ENCODE measurements around the gene ABCA2.

ABCA2 gene

DNA sequence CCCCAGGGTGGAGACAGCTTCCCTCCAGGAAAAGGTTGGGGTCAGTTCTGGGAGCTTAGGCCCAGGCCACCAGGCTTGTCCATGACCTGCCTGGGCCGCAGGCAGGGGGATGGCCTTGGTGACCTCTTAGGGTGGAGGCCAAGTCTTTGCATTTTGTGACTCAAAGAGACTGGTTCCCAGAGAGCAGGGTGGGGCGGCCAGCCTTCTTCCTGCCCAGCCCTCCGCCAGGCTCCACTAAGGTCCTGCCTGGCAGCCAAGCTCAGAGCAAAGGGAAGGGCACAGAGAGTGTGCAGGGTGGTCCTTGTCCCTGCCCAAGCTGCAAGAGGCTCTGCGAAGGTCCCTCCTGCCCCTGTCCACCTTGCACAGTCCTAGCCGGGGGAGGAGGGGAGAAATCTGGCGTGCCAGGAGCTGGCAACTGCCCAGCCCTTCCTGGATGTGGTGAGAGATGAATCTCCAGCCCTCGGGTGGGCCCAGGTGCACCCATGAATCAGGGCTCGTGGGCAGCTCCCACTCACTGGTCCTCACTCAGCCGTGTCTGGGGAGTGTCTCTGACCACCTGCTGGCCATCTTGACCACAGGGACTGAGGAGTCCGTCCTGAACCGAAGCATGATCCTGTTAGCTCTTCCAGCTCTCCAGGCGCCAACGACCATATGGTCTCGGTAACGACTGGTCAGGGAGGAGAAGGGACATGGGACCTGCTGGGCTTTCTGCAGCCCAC, 53.1 kb downstream of the ABCA2 start:
- H3K9me3 ChIP-seq (ENCODE audit: control insufficient read depth, insufficient read depth, low read length): no peaks in the 10 kb centered on the region
- H3K27ac ChIP-seq (ENCODE audit: low read depth, low read length): no peak overlapping the region
- H3K9ac ChIP-seq (ENCODE audit: low read depth, low read length): no peak overlapping the region
- H3K36me3 ChIP-seq (ENCODE audit: control insufficient read depth, insufficient read depth, low read length): no peaks in the 10 kb centered on the region
- peaks cover 5% of the 10 kb centered on the region; the same call in 1 of the 2 replicates for H3K4me1 ChIP-seq (ENCODE audit: control insufficient read depth, insufficient read depth, low read length)
- peaks cover 10% of the 10 kb centered on the region for H3K27me3 ChIP-seq (ENCODE audit: control insufficient read depth, insufficient read depth, low read length)
- H3K4me3 ChIP-seq (ENCODE audit: low read depth, low read length): no peak overlapping the region

DNA sequence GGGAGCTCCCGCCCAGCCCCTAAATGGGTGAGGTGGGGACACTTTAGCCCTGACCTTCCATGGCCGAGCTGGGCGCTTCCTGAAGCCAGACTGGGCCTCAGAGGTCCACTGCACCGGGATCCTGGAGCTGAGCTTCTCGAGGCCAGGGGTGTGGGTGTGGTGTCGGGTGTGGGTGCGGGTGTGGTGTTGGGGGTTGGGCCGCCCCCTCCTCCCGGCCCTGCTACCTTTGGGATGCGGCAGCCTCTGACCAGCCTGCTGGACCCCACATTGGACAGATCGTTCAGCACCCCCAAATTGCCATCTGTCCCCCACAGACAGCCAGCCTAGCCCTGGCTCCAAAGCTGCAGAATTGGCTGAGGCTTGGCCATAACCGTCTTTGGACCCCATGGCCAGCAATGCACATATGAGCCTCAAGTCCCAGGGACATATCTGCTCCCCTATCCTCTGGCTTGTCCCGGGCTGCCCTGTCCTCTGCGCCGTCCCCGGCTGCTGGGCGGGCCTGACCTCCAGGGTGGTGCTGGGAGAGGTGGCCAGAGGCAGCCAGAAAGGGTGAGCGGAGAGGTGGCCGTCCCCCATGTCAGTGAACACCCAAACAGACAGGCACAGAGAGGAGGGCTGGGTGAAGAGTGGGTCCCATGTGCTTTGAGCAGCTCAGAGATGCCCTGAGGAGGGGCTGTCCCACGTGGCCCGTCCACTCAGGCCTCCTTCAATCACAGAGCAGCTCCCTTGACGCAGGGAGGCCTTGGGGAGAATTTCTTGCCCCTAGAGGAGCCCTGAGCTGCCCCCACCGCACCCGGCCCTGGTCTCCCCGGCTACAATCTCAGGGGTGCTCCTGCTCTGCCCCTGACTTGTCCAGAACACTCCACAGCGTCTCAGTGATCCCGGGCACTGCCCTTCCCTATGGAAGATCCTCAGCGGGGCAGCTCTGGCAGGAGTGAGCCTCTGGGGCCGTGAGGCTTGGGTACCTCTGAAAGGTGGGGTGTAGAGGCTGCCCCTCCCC, 54.1 kb downstream of the ABCA2 start:
- Histone ChIP-seq H3K4me3 (ENCODE audit: low read depth, low read length) (no peak overlapping the region), H3K27me3 (ENCODE audit: control insufficient read depth, insufficient read depth, low read length) (peaks cover 10% of the 10 kb centered on the region), H3K4me1 (ENCODE audit: control insufficient read depth, insufficient read depth, low read length) (peaks cover 5% of the 10 kb centered on the region; the same call in 1 of the 2 replicates), H3K27ac (ENCODE audit: low read depth, low read length) (no peak overlapping the region), H3K36me3 (ENCODE audit: control insufficient read depth, insufficient read depth, low read length) (no peaks in the 10 kb centered on the region), H3K9ac (ENCODE audit: low read depth, low read length) (no peak overlapping the region), H3K9me3 (ENCODE audit: control insufficient read depth, insufficient read depth, low read length) (no peaks in the 10 kb centered on the region)

DNA sequence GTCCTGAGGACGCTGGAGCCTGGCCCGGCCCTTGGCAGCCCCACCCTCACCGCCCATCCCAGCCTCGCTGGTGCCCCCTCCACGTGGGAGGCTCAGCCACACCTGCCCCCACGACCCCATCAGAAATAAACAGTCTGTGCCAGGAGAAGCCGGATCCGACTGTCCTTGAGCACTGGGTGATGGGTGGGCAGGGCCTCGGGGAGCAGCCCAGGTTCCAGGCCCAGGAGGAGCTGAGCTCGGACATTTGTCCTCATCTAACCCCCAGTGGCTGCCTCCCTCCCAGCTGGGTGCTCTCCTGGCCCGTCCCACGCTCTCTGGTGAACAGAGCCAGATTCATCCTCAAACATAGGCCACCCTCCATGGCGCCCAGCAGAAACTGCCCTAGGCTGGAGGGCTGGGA, 55.3 kb downstream of the ABCA2 start:
- Histone ChIP-seq H3K36me3 (ENCODE audit: control insufficient read depth, insufficient read depth, low read length) (no peaks in the 10 kb centered on the region), H3K4me1 (ENCODE audit: control insufficient read depth, insufficient read depth, low read length) (peaks cover 5% of the 10 kb centered on the region; the same call in 1 of the 2 replicates), H3K9ac (ENCODE audit: low read depth, low read length) (no peak overlapping the region), H3K4me3 (ENCODE audit: low read depth, low read length) (no peak overlapping the region), H3K9me3 (ENCODE audit: control insufficient read depth, insufficient read depth, low read length) (no peaks in the 10 kb centered on the region), H3K27me3 (ENCODE audit: control insufficient read depth, insufficient read depth, low read length) (peaks cover 9% of the 10 kb centered on the region), H3K27ac (ENCODE audit: low read depth, low read length) (no peak overlapping the region)

DNA sequence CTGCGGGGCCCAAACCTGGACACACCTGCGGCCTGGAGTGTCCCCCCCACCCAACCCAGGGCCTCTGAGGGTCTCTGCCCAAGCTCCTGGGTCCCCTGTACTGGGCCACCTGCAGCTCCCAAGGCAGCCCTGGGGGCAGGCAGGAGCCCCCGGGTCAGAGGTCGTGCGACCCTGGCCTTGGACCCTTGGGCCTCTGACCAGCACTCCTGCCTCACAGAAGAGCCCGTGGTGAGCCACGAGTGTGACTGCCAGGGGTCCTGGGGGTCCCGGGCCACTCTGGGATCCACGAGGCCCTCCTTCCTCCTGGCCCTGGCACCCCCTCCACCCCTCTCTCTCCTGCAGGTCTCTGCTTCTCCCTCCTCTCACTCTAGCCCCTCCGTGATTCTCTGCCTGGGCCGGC, 55.7 kb downstream of the ABCA2 start:
- H3K36me3 ChIP-seq (ENCODE audit: control insufficient read depth, insufficient read depth, low read length): no peaks in the 10 kb centered on the region
- no peaks in the 10 kb centered on the region for H3K9me3 ChIP-seq (ENCODE audit: control insufficient read depth, insufficient read depth, low read length)
- no peak overlapping the region for H3K27ac ChIP-seq (ENCODE audit: low read depth, low read length)
- H3K27me3 ChIP-seq (ENCODE audit: control insufficient read depth, insufficient read depth, low read length): peaks cover 5% of the 10 kb centered on the region
- peaks cover 3% of the 10 kb centered on the region; the same call in 1 of the 2 replicates for H3K4me1 ChIP-seq (ENCODE audit: control insufficient read depth, insufficient read depth, low read length)
- H3K4me3 ChIP-seq (ENCODE audit: low read depth, low read length): no peak overlapping the region
- no peak overlapping the region for H3K9ac ChIP-seq (ENCODE audit: low read depth, low read length)

DNA sequence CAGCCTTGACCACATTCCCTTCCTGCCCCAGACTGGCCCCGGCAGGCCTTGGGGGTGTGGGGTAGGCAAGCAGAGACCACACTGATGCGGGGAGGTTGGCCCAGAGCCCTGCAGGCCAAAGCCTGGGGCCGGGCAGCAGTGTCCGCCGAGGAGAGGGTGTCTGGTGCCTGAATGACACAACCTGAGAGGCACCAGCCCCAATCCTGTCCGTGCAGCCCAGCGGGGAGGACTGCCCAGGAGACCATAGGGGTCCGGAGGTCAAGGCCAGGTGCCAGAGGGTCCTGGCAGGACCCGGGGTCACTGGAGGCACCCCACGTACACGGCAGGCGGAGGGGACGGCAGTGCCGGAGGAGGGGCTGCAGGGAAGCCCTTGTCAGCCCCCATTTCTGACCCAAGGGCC, 56.3 kb downstream of the ABCA2 start:
- H3K9me3 ChIP-seq (ENCODE audit: control insufficient read depth, insufficient read depth, low read length): no peaks in the 10 kb centered on the region
- no peak overlapping the region for H3K27ac ChIP-seq (ENCODE audit: low read depth, low read length)
- H3K36me3 ChIP-seq (ENCODE audit: control insufficient read depth, insufficient read depth, low read length): no peaks in the 10 kb centered on the region
- no peak overlapping the region for H3K9ac ChIP-seq (ENCODE audit: low read depth, low read length)
- H3K27me3 ChIP-seq (ENCODE audit: control insufficient read depth, insufficient read depth, low read length): 0 out of 2 replicates have a peak, but pooled peaks cover under 1% of the 10 kb centered on the region
- no peak overlapping the region for H3K4me3 ChIP-seq (ENCODE audit: low read depth, low read length)
- no peaks in the 10 kb centered on the region for H3K4me1 ChIP-seq (ENCODE audit: control insufficient read depth, insufficient read depth, low read length)

DNA sequence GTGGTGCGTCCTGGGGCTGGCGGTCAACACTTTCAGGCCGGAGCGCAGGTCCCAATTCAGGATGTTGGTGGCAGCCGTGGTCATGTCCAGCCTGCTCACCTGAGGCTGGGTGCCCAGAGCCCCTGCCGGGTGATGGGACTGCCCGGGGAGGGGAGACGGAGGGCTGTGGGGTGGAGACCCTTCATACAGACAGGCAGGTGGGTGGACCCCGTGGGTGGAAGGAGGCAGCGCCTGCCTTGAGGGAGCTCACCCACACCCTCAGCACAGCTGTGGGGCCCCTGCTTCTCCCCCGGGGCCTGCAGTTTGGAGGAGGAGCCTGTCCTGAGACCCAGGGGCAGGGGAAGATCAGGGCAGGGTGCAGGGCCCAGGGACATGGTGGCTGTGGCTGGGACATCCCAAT, 57.7 kb downstream of the ABCA2 start:
- H3K4me3 ChIP-seq (ENCODE audit: low read depth, low read length): no peak overlapping the region
- no peaks in the 10 kb centered on the region for H3K9me3 ChIP-seq (ENCODE audit: control insufficient read depth, insufficient read depth, low read length)
- no peaks in the 10 kb centered on the region for H3K36me3 ChIP-seq (ENCODE audit: control insufficient read depth, insufficient read depth, low read length)
- H3K9ac ChIP-seq (ENCODE audit: low read depth, low read length): no peak overlapping the region
- H3K27ac ChIP-seq (ENCODE audit: low read depth, low read length): no peak overlapping the region
- H3K4me1 ChIP-seq (ENCODE audit: control insufficient read depth, insufficient read depth, low read length): peaks cover 2% of the 10 kb centered on the region; the same call in 1 of the 2 replicates
- no peaks in the 10 kb centered on the region for H3K27me3 ChIP-seq (ENCODE audit: control insufficient read depth, insufficient read depth, low read length)

DNA sequence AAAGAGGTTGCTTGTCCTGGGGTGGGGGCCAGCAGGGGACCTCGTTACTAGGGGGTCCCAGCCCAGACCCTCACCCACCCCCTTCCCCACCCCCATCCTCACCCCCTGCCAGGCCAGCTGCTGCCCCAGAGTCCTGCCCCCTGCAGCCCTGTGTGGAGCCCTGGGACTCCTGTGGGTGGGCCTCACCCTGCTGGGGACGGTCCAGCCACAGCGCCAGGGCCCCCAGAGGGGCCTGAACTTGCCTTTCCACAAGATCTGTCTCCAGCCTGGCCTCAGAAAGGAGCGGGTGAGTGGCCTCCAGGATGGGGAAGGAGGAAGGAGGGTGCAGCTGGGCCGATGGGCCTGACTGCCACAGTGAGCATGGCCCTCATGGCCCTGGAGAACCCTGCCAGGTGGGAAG, 58.3 kb downstream of the ABCA2 start:
- no peaks in the 10 kb centered on the region for H3K36me3 ChIP-seq (ENCODE audit: control insufficient read depth, insufficient read depth, low read length)
- H3K27ac ChIP-seq (ENCODE audit: low read depth, low read length): no peak overlapping the region
- H3K27me3 ChIP-seq (ENCODE audit: control insufficient read depth, insufficient read depth, low read length): no peaks in the 10 kb centered on the region
- no peaks in the 10 kb centered on the region for H3K9me3 ChIP-seq (ENCODE audit: control insufficient read depth, insufficient read depth, low read length)
- H3K9ac ChIP-seq (ENCODE audit: low read depth, low read length): no peak overlapping the region
- no peak overlapping the region for H3K4me3 ChIP-seq (ENCODE audit: low read depth, low read length)
- H3K4me1 ChIP-seq (ENCODE audit: control insufficient read depth, insufficient read depth, low read length): peaks cover 2% of the 10 kb centered on the region; the same call in 1 of the 2 replicates

DNA sequence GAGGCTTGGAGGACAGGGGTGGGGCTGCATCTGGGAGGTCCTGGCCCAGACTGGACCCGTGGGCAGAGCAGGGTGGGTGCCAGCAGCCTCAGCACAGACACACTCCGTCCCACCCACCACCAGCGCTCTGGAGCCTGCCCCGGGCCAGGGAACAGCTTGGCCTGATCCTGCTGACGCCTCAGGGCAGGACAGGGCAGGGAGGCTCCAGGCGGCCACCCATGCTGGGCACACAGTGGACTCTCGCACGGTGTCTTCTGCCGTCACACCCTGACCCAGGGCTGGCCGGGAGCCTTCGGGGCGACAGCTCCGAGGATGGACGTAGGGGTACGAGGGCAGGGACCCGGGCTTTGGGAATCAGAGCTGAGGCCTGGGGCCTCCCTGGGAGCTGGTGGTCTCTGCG, 58.9 kb downstream of the ABCA2 start:
- Histone ChIP-seq H3K4me3 (ENCODE audit: low read depth, low read length) (no peak overlapping the region), H3K36me3 (ENCODE audit: control insufficient read depth, insufficient read depth, low read length) (no peaks in the 10 kb centered on the region), H3K9me3 (ENCODE audit: control insufficient read depth, insufficient read depth, low read length) (no peaks in the 10 kb centered on the region), H3K27me3 (ENCODE audit: control insufficient read depth, insufficient read depth, low read length) (no peaks in the 10 kb centered on the region), H3K9ac (ENCODE audit: low read depth, low read length) (no peak overlapping the region), H3K27ac (ENCODE audit: low read depth, low read length) (no peak overlapping the region), H3K4me1 (ENCODE audit: control insufficient read depth, insufficient read depth, low read length) (peaks cover 2% of the 10 kb centered on the region; the same call in 1 of the 2 replicates)

DNA sequence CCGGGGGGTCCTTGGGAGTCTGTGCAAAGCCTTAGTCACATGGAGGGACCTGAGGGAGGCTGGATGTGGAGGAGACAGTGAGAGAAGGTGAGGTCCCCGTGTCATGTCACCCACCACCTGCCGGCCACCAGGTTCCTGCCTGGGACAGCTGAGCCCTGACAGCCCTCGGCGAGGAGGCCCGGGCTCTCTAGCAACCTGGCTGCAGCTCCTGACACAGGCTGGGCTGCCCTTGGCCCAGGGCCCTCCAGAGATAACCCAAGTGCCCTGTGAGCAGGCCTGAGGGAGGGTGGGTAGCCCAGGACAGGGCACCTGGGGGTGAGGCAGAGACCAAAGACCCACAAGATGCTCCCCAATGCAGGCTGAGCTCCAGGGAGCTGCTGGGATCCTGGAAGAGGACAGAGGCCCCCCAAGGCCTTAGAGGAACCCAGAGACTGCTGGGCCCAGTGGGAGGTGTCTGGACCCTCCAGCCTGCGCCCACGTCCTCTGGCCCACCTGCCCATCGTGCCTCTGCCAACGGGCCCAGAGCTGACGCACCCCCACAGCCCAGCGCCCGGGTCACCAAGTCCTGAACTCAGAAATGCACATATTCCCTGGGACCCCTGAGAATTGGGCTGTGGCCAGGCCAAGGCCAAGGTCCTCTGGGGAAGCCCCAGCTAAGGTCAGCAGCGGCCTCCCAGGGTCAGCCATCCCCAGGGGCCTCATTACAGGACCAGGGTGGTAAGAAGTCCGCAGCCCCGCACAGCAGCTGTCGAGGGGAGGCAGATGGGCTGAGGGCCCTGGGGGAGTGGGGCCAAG, 59.5 kb downstream of the ABCA2 start:
- Histone ChIP-seq H3K36me3 (ENCODE audit: control insufficient read depth, insufficient read depth, low read length) (no peaks in the 10 kb centered on the region), H3K4me3 (ENCODE audit: low read depth, low read length) (no peak overlapping the region), H3K27me3 (ENCODE audit: control insufficient read depth, insufficient read depth, low read length) (no peaks in the 10 kb centered on the region), H3K9ac (ENCODE audit: low read depth, low read length) (no peak overlapping the region), H3K27ac (ENCODE audit: low read depth, low read length) (no peak overlapping the region), H3K9me3 (ENCODE audit: control insufficient read depth, insufficient read depth, low read length) (no peaks in the 10 kb centered on the region), H3K4me1 (ENCODE audit: control insufficient read depth, insufficient read depth, low read length) (peaks cover 2% of the 10 kb centered on the region; the same call in 1 of the 2 replicates)

DNA sequence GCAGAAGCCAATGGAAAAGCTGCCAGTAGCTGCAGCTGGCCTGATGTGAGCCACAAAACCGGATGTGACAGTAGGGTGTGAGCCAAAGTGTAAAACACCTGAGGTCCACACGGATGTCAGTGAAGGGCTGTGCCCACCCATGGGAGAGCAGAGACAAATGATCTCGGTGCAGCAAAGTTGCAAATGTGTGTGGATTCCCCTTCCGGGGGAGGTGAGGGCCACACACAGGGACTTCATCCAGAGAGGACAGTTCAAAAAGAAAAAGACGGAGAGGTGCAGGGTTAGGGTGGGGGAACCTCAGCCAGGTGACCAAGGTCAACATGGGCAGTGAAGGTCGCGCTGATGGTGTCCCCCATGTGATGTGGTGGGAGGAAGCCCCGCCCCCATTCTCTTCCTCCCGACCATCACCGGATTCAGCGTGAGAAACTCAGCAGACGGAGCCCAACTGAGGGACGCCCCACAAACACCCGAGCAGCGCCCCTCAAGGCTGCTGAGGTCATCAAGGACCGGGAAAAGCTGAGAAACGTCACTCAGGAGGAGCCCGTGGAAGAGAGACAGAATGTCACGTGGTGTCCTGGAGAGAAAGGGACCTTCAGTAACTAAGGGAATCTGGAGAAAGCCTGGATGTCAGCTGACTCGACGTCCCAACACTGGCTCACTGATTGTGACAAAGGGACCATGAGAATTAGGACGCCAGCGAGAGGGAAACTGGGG, 62.1 kb downstream of the ABCA2 start:
- Histone ChIP-seq H3K27ac (ENCODE audit: low read depth, low read length) (no peak overlapping the region), H3K9ac (ENCODE audit: low read depth, low read length) (peak overlapping the region; percentile 24; the same call in 1 of the 2 replicates), H3K4me3 (ENCODE audit: low read depth, low read length) (no peak overlapping the region), H3K27me3 (ENCODE audit: control insufficient read depth, insufficient read depth, low read length) (no peaks in the 10 kb centered on the region), H3K9me3 (ENCODE audit: control insufficient read depth, insufficient read depth, low read length) (no peaks in the 10 kb centered on the region), H3K4me1 (ENCODE audit: control insufficient read depth, insufficient read depth, low read length) (peaks cover 2% of the 10 kb centered on the region; the same call in 1 of the 2 replicates), H3K36me3 (ENCODE audit: control insufficient read depth, insufficient read depth, low read length) (no peaks in the 10 kb centered on the region)

Measured in HUES48 (cell line).